Astrocyte (in vitro differentiated cells and primary cell): Measurements from ENCODE around the gene KDM4B.

Source experiments
- EZH2 ChIP-seq: IDR thresholded peaks from 2 replicates; pipeline ENCODE4 v1.6.1; 2012; ENCODE audit warnings: mild to moderate bottlenecking, low read length, inconsistent platforms; ENCODE audit not compliant: insufficient read depth
- TF ChIP-seq, protein P1 (sequence below): IDR thresholded peaks from 2 replicates; pipeline ENCODE4 v1.5.1; 2011; ENCODE audit warnings: low read depth, mild to moderate bottlenecking, inconsistent platforms, low read length, moderate library complexity; ENCODE audit not compliant: insufficient read depth

DNA sequence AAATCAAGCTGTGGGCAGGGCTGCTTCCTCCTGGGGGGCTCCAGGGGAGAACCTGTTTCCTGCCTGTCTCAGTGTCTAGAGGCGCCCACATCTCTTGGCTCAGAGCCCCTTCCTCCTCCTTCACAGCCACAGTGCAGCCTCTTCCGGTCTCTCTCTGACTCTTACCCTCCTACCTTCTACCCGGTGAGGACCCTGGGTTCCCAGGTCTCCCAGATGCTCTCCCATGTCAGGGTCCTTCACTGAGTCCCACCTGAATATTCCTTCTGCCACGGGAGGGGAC, 153.1 kb downstream of the KDM4B start:
- TF ChIP-seq, protein P1, sequence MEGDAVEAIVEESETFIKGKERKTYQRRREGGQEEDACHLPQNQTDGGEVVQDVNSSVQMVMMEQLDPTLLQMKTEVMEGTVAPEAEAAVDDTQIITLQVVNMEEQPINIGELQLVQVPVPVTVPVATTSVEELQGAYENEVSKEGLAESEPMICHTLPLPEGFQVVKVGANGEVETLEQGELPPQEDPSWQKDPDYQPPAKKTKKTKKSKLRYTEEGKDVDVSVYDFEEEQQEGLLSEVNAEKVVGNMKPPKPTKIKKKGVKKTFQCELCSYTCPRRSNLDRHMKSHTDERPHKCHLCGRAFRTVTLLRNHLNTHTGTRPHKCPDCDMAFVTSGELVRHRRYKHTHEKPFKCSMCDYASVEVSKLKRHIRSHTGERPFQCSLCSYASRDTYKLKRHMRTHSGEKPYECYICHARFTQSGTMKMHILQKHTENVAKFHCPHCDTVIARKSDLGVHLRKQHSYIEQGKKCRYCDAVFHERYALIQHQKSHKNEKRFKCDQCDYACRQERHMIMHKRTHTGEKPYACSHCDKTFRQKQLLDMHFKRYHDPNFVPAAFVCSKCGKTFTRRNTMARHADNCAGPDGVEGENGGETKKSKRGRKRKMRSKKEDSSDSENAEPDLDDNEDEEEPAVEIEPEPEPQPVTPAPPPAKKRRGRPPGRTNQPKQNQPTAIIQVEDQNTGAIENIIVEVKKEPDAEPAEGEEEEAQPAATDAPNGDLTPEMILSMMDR: no peak
- TF ChIP-seq EZH2: no peak
